Measurements from ENCODE around the gene ELMO1. TPM values are rescaled to one million over a fixed set of nuclear protein-coding genes. Genes with fewer than 3 reads are reported as not detected.
A peak's percentile ranks its signal among the peaks of the same experiment; 100 is the strongest.

ELMO1 gene
- polyA plus RNA-seq, 2 of the 4 experiments (the other 2 are of a cell fraction), result 2.3 to 6.1 TPM

DNA sequence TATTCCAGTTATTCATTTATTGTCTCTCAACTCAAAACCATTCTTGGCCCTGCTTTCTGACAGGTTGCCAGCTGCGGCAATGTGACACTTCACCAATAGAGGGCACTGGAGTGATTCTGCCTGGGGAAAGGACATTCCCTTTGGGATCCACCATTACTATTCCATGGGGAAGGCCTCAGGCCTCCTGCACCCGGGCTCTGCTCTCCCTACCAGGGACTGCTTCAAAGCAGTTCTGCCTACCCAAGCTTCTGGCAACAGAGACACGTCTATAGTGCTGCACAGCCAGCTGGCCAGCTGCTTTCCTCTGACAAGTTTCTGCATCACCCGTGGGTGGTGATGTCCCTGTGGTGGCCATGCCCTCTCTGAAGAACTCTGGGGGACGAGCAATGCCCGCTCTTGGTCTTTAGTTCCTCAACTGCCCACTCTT lies 163.8 kb downstream of the ELMO1 start:
- CTCF ChIA-PET, result interaction anchor here (0.6 to 2.2 kb wide), 11 partner anchors 9 to 937 kb away, joined by 3 to 10 read pairs (median 4); no protein-coding TSS in a partner anchor
- FAIRE-seq, result peak; percentile 87
- POLR2A ChIA-PET, result no interaction called here
- Histone ChIP-seq H3K4me1 (peaks cover 8% of the 10 kb centered on the region; the same call in 2 of the 3 replicates), H3K27ac (0 out of 6 replicates have a peak overlapping the region, but pooled peaks of 1 of the 2 experiments have one; percentile 16), H3K4me3 (no peak overlapping the region), H3K9me3 (no peaks in the 10 kb centered on the region), H3K4me2 (no peak overlapping the region)
- TF ChIP-seq KDM1A (IDR thresholded peaks at IDR 0.05; ENCODE audit: low read depth), result no peak
- peak; percentile 75 to 81 for TF ChIP-seq RAD21 (conservative IDR thresholded peaks at IDR 0.05 in 1 of 2, IDR thresholded peaks at IDR 0.05 in 1 of 2)
- TF ChIP-seq, protein P1, sequence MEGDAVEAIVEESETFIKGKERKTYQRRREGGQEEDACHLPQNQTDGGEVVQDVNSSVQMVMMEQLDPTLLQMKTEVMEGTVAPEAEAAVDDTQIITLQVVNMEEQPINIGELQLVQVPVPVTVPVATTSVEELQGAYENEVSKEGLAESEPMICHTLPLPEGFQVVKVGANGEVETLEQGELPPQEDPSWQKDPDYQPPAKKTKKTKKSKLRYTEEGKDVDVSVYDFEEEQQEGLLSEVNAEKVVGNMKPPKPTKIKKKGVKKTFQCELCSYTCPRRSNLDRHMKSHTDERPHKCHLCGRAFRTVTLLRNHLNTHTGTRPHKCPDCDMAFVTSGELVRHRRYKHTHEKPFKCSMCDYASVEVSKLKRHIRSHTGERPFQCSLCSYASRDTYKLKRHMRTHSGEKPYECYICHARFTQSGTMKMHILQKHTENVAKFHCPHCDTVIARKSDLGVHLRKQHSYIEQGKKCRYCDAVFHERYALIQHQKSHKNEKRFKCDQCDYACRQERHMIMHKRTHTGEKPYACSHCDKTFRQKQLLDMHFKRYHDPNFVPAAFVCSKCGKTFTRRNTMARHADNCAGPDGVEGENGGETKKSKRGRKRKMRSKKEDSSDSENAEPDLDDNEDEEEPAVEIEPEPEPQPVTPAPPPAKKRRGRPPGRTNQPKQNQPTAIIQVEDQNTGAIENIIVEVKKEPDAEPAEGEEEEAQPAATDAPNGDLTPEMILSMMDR (IDR thresholded peaks at IDR 0.05), result peak; percentile 64
- peak; percentile 61 for TF ChIP-seq SMC3 (IDR thresholded peaks at IDR 0.05)
- TF ChIP-seq RARB (CRISPR knock-in tag; IDR thresholded peaks at IDR 0.05), result no peak
- peak in 1 of 2 experiments; percentile 79; a peak in 3 of 6 replicates for ATAC-seq
- peak; percentile 29 to 53 for DNase-seq (ENCODE audit: low read depth in 1 of 2, low spot score in 1 of 2)
- 52% methylated on average over 6 of the region's 6 CpGs for WGBS (ENCODE audit: missing lambda C conversion rate)

DNA sequence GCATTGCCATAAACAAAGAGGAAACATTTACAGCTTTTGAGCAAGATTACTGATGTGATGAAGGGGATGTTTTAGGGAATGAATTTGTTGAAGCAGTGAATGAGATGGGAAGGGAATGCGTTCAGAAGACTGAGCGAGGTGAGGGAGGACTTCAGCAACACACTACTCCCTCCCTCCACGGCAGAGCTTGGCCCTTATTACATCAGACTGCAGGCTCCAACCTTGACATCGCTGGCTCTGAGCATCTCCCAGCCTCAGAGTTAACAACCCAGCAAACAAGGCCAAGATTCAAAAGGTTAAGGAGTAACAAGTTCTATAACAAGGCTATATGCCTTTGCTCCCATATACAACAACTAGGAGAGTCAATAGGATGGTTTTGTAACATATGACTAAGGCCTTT lies 164.4 kb downstream of the ELMO1 start:
- Histone ChIP-seq H3K9me3 (no peaks in the 10 kb centered on the region), H3K4me1 (peaks cover 8% of the 10 kb centered on the region; the same call in 2 of the 3 replicates), H3K4me3 (no peak overlapping the region), H3K27ac (peak overlapping the region in 1 of 2 experiments; percentile 12; a peak in 1 of 6 replicates), H3K4me2 (no peak overlapping the region)
- ChIA-PET CTCF (interaction anchor here (0.6 to 2.2 kb wide), 12 partner anchors 8 to 938 kb away, joined by 3 to 10 read pairs (median 4); no protein-coding TSS in a partner anchor), POLR2A (no interaction called here)
- FAIRE-seq (no peak), ATAC-seq (no peak), DNase-seq (ENCODE audit: low read depth in 1 of 2, low spot score in 1 of 2) (no peak)
- 49% methylated on average over 4 of the region's 4 CpGs for WGBS (ENCODE audit: missing lambda C conversion rate)
- TF ChIP-seq ZSCAN20 (CRISPR knock-in tag; IDR thresholded peaks at IDR 0.05) (no peak), PHF8 (IDR thresholded peaks at IDR 0.05; ENCODE audit: borderline replicate concordance, low read depth) (no peak), GATA3 (IDR thresholded peaks at IDR 0.05; ENCODE audit: borderline replicate concordance) (no peak), MAFK (IDR thresholded peaks at IDR 0.05; ENCODE audit: partially characterized antibody) (no peak), SMC3 (IDR thresholded peaks at IDR 0.05) (no peak), FOXS1 (CRISPR knock-in tag; IDR thresholded peaks at IDR 0.05) (no peak)
- TF ChIP-seq, protein P2, sequence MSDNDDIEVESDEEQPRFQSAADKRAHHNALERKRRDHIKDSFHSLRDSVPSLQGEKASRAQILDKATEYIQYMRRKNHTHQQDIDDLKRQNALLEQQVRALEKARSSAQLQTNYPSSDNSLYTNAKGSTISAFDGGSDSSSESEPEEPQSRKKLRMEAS (IDR thresholded peaks at IDR 0.05), result no peak

DNA sequence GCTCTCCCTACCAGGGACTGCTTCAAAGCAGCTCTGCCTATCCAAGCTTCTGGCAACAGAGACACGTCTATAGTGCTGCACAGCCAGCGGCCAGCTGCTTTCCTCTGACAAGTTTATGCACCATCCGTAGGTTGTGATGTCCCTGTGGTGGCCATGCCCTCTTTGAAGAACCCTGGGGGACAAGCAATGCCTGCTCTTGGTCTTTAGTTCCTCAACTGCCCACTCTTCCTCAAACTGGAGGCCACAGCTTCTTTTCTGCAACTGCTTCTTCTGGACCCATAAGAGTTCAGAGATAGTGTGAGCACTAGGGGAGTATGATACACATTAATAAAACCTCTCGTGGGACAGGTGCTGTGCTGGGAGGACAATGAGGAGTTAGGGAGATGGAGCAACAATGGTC lies 164.9 kb downstream of the ELMO1 start:
- ChIA-PET CTCF (interaction anchor here (0.5 to 2.2 kb wide), 6 partner anchors 12 to 549 kb away, joined by 3 to 10 read pairs (median 5); no protein-coding TSS in a partner anchor), POLR2A (no interaction called here)
- Histone ChIP-seq H3K4me3 (no peak overlapping the region), H3K9me3 (no peaks in the 10 kb centered on the region), H3K27ac (no peak overlapping the region), H3K4me2 (no peak overlapping the region), H3K4me1 (peaks cover 8% of the 10 kb centered on the region; the same call in 2 of the 3 replicates)
- ATAC-seq, result no peak
- no peak for DNase-seq (ENCODE audit: low read depth in 1 of 2, low spot score in 1 of 2)
- 25% methylated on average over 4 of the region's 4 CpGs for WGBS (ENCODE audit: missing lambda C conversion rate)
- TF ChIP-seq HOXA7 (CRISPR knock-in tag; IDR thresholded peaks at IDR 0.05) (no peak), POLR2A (IDR thresholded peaks at IDR 0.05; ENCODE audit: low read length) (no peak), HOXB5 (CRISPR knock-in tag; IDR thresholded peaks at IDR 0.05) (no peak), MAZ (IDR thresholded peaks at IDR 0.05; ENCODE audit: borderline replicate concordance, low read depth, low read length) (no peak), RNF2 (IDR thresholded peaks at IDR 0.05; ENCODE audit: borderline replicate concordance, low read depth) (no peak), CHD2 (IDR thresholded peaks at IDR 0.05; ENCODE audit: low read length, partially characterized antibody) (no peak), RCOR1 (IDR thresholded peaks at IDR 0.05; ENCODE audit: low read depth, low read length) (no peak), MAFK (IDR thresholded peaks at IDR 0.05; ENCODE audit: partially characterized antibody) (no peak)
- FAIRE-seq, result no peak

DNA sequence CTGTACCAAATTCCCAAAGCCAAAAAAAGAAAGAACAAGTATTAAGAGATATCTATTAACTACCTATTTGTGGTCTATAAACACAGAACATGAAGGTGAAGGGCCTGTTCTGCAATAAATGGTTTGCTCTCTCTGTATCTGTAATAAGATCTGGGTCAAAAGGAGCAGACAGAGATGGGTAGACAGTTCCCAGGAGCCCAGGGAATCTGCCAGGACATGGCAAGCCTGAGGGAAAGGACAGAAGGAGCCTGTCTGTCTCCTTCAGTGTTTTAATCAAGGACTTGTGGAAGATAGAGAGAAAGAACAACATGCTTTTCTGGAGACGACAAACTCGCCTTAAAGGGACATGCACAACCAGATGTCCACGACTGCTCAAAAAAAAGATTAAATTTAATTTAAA lies 165.7 kb downstream of the ELMO1 start:
- no peaks in the 10 kb centered on the region for H3K9me3 ChIP-seq
- H3K4me3 ChIP-seq, result no peak overlapping the region
- TF ChIP-seq ESRRA (IDR thresholded peaks at IDR 0.05; ENCODE audit: borderline replicate concordance, low read length), result no peak
- TF ChIP-seq, protein P3, sequence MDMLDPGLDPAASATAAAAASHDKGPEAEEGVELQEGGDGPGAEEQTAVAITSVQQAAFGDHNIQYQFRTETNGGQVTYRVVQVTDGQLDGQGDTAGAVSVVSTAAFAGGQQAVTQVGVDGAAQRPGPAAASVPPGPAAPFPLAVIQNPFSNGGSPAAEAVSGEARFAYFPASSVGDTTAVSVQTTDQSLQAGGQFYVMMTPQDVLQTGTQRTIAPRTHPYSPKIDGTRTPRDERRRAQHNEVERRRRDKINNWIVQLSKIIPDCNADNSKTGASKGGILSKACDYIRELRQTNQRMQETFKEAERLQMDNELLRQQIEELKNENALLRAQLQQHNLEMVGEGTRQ (IDR thresholded peaks at IDR 0.05), result no peak
- no peak overlapping the region; a peak in 1 of 6 replicates for H3K27ac ChIP-seq
- ChIA-PET CTCF (interaction anchor here (0.5 kb wide), 1 partner anchor 205 kb away, joined by 3 read pairs; no protein-coding TSS in a partner anchor), POLR2A (no interaction called here)
- peaks cover 8% of the 10 kb centered on the region; the same call in 2 of the 3 replicates for H3K4me1 ChIP-seq
- DNase-seq (ENCODE audit: low read depth in 1 of 2, low spot score in 1 of 2) (no peak), FAIRE-seq (no peak), ATAC-seq (no peak)
- WGBS (ENCODE audit: missing lambda C conversion rate), result 55% methylated on average over 3 of the region's 3 CpGs
- no peak overlapping the region for H3K4me2 ChIP-seq

Data from A549 (cell line).